Amniotic stem cell (primary cell): ENCODE results near the gene HCRTR1.

Experiments
- DNase-seq: peaks from one replicate; lab custom pipeline; 2025; lab: John Stamatoyannopoulos, UW

The HCRTR1 gene

DNA sequence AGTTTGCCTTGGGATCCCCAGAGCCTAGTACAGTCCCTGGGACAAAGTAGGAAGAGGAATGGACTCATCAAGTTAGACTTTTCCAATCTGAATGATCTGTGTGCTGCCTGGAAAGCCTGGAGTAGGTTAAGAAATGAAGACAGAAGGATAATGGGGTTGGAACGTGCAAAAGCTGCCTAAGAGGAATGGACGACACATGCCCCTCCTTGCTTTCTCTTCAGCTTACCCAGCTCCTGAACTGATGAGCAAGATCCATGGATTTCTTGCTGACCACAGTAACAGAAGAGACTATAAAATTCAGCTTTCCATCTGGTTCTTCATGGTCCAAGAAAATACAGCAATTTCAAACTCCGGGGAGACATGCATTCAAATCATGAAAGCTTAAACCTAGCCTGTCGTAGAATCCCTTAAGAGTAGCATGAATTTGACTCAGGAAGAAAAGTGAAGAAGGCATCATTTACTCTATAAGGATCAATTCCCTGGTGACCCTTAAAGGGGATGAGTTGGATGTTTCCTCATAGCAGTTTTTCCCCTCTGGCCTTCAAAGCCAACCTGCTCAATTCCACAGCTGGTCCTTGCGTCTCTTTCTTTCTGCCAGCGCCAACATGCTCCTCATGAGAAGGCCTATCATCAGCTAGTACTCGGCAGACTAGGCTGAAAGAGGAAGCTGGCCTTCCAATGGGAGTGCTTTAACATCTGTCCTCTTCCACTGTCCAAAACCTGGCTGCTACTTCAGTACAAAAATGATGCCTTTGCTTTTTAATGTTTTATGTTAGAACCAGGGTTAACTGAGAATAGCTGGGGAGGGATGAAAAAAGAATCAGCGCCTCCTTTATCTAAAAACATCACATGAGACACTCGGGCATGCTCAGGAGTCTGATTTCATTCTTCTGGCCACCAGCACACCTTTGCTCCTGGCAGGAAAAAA is 32.9 kb downstream of the HCRTR1 start:
- DNase-seq, result no peak

DNA sequence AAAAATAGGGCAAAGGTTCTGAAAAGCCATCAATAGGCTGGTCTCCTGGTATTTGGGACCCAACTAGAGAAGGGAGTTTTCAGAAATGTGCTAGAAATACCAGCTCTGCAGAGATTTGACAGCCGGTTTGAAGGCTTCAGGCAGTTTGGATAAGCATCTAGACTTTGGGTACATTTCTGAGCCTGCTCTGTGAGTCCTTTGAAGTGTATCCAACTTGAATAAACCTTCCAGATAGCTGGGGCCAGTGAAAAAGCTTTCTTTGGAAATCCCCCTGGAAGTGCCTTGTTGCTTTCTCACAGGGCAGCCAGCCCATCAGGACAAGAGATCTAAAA is 33.6 kb downstream of the HCRTR1 start:
- no peak for DNase-seq

DNA sequence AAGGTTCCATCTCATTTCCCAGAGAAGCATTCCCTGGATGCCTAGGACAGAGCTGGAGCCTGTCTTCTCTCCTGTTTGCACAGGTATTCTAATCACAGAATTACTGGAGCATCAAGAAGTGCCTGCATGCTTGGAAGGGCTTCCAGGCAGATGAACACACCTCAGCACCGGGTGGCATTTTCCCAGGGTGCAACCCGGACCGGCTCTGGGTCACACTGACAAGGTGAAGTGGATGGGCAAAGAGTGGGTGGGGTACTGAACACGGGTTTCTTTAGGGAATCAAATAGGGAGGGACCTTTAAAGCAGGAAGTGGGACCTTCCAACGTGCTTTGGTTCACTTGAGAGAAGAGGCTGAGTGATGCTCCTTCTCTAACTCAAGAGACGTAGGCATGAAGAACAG is 34.3 kb downstream of the HCRTR1 start:
- no peak for DNase-seq

DNA sequence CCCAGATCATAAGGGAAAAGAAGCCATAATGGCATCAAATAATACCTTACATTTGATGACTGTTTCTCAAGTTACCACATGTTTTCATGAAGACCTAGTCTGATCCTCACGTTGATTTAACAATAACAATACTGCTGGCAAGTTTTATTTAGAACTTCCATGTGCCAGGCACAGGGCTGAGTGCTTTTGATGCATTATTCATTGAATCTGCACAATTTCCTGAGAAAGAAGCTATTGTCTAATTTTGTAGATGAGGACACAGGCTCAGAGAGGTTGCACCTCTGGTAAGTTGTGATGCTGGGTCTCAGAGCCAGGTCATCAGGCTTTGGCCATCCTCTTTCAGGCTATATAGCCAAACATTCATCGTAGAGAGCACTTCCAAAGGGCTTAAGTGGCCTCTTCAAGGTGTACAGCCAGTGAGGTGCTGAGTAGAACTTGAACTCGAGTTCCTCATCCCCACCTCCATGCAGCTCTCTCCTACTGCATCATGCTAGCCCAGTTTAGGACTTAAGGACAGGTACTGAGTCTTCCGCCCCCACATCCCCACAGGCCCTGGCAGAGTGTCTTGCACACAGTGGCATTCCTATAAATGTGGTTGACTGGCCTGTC is 35.5 kb downstream of the HCRTR1 start:
- no peak for DNase-seq

DNA sequence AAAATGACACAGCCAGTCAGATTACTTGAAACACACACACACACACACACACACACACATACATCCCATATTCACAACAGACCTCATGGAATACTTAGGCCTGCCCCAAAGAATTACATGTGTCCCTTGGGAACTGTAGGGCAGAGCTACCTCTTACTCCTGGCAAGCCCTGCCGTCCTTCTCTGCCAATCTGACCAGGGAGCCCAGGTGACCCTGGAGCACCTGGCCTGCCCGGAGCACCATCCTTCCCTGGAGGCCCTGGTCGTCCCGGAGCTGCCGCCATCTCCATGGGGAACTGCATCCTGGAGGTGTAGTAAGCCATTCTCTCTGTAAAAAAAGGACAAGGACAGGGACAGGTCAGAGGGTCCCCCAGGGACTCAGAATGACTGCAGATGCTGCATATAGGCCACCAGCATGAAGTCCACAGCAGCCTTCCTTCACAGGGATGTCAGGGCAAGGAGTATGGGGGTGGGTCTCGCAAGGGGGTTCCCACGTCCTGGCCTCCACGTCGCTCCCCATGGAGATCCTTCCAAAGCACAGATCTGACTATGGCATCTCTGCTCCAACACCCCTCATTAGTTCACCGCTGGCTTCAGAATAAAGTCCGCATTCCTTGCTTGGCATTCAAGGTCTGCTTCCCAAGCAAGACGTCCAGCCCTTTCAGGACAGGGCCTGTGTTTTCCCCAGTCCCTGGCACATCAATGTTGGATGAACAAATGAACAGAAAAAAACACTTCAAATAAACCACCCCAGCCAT is 36.4 kb downstream of the HCRTR1 start:
- no peak for DNase-seq

DNA sequence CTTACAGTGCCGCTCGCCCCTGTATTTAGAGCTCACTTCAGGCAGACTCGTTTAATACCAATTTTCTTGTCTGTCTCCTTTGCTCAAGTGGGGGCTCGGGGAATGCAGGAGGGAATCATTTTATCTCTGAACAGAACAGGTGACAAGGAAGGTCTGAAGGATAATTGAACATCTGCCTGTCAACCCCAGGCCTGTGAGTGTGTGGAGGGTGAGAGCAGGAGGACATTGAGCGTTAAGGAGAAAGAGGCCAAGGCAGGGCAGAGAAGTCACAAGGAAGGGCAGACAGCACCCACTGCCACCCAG is 36.9 kb downstream of the HCRTR1 start:
- DNase-seq, result no peak

DNA sequence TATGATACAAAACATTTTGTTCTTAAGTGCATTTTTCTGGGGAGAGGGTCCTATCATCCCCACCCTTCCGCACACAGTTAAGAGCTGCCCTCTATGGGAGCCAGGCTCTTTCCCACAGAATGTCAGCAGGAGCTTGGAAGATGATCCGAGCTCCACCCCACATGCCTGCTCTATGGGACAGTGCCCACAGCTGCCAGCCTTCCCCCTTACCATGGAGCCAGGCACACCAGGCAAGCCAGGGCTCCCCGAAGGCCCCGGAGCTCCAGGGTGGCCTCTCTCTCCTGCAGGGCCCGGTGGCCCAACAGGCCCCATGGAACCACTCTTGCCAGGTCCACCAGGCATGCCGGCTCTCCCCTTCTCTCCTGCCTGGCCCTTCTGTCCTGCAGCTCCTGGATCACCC is 37.6 kb downstream of the HCRTR1 start:
- DNase-seq, result no peak

DNA sequence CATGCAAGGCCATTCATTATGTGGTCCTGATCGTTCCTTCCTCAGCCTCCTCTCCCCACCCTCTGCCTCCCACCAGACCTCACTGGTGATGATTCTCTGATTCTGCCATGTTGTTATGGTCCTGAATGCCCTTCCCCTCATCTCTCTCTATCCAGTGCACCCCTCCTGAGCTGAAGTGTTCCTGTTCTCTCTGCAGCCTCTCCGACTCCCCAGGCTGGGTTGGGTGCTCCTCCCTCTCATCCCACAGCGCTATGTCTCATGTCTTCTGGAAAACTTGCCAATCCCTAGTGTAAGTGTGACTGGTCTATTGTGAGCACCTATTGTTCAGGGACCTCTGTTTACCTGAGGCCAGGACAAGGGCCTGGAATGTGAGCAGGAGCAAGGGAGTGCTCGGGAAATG is 38.3 kb downstream of the HCRTR1 start:
- DNase-seq, result no peak

DNA sequence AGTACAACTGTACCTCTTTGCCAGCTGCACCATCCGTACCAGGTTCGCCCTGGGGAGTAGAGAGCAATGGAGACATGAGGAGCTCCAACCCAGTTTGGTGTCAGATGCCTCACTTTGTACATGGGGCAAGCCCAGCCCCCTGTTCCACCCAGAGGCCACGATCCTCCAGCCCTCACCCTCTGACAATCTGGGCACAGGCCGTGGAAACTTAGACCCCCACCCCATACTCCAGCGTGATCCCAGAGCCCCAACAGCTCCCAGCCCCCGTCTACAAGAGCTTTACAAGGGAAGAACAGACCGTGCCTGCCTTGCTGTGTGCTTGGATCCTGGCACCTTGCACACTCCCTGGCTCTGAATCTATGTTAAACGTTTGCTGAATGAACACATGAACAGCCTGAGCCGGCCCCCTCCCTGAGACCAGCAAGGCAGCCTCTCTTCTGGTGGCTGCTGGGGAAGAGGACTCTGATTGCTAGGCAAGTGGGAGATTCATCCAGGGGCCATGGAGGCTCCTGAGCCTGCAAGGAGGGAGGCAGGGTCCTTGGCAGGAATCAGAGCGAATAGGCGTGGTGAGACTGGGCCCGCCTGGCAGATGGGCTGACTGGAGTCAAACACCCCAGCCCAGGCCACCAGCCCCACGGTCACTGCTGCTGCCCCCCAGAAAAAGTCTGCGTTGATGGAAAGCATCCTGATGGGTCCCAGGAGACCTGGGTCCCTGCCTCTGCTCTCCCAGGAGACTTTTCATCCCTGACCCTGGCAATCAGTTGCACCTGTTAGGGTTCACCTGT is 39.7 kb downstream of the HCRTR1 start:
- DNase-seq, result no peak

DNA sequence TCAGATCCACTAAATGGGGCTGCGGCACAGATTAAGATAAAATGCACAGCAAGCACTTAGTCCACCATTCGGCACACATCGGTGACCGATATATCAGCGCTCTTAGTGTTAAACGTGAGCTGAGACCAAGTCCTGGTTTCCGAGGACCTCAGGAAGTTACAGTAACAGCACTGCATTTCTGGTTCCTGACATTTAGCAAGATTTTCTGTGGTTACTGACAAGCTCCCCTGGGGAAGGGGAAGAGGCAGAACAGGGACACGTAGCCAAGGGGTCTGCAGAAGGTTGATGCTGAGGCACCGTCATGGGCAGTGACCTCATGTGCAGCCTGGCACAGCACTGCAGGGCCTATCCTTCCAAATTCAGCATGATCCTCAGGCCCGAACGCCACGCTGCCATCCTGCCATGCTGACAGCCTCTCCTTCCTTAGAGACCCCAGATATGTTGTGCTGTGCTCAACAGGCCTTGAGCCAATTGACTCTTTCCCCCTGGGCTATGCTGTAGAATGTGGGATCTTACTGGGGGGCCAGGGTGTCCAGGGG is 40.6 kb downstream of the HCRTR1 start:
- DNase-seq, result no peak

DNA sequence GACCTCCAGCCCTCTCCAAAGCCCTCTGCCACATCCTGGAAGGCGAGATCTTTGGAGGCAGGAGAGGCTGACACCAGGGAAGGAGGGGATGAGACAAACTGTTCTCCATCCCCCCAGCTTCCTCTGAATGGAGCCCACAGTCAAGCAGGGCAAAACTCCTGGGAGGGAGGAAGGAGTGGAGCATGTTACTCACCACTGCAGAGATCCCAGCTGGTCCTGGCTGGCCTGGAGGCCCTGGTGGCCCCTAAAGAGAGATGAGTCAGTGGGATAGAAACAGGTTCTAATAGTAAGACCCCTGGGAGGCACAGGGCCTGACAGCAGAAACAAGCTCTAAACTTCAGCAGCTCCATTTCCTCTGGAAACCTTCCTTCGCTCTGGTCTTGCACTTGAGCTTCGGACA is 41.2 kb downstream of the HCRTR1 start:
- DNase-seq, result no peak

DNA sequence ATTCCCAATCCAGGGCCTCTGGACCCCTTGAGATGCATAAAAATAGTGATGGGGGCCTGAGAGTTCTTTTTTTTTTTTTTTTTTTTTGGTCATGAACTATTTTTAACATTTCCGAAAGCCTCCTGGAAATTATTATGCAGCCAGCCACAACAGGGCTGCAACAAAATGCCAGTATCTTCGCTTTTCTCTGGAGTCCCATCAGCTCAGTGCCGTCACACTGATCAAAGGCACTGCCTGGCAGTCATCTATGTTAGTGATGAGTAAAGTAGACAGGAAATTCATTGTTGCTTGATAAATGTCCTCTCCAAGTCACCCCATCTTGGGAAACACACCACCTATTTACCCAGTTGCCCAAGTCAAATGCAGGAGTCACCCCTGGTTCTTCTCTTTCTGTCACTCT is 42.4 kb downstream of the HCRTR1 start:
- DNase-seq, result no peak

DNA sequence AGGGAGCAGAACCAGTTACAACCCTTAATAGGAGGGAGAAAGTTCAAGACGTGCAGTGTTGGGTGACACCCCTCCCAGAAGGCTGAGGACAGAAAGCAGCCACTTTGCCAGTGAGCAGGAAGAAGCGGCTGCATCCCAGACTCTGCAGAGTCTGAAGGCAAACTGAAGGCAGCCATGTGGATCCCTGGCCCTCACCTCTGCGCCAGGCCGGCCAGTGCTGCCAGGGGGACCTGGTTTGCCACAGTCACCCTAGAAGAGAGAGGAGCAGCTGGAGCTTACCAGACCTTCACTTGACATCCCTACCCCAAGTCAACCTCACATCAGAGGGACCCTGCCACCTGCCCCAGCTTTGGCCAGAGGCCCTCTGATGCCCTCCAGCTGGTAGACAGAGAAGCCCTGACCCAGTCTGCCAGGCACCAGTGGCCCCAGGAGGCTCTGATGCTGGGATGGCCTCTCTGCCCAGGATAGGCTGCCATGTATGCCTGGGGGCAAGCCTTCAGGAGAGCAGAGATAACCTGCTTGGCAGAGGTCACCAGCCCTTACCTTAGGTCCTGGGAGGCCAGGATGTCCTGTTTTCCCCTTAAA is 43.5 kb downstream of the HCRTR1 start:
- DNase-seq, result no peak

DNA sequence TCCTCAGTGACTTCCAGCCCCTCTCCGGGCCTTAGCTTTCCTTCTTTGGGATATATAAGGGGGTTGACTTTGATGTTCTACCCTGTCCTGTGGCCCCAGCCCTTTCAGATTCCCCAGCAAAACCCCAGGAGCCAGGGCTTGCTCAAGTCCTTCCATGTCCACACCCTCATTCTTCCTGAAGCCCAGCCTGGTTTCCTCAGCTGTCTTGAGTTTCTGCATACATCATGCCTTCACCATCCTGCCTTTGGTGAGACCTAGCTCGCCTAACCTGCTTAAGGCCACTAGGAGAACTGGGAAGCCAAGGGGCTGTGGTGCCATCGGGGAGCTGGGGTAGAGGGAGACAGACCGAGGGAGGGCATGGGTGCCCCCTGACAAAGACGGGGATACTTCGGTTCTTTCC is 44.4 kb downstream of the HCRTR1 start:
- DNase-seq, result no peak

DNA sequence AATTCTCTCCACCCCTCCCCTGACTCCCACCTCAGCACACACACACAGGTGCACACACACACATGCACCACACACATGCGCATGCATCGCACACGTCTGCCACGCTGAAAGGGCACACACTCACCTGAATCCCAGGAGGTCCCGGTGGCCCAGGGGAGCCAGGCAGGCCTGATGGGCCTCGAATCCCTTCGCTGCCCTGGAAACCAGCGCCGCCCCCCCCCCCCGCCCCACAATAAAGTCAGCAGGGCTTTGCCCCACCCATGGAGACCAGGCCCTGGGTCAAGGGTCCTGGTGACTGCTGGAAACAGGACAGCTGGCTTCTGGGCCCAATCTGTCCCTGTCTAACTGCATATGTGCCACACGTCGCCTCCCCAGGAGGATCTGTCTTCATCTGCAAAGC is 45.0 kb downstream of the HCRTR1 start:
- no peak for DNase-seq

DNA sequence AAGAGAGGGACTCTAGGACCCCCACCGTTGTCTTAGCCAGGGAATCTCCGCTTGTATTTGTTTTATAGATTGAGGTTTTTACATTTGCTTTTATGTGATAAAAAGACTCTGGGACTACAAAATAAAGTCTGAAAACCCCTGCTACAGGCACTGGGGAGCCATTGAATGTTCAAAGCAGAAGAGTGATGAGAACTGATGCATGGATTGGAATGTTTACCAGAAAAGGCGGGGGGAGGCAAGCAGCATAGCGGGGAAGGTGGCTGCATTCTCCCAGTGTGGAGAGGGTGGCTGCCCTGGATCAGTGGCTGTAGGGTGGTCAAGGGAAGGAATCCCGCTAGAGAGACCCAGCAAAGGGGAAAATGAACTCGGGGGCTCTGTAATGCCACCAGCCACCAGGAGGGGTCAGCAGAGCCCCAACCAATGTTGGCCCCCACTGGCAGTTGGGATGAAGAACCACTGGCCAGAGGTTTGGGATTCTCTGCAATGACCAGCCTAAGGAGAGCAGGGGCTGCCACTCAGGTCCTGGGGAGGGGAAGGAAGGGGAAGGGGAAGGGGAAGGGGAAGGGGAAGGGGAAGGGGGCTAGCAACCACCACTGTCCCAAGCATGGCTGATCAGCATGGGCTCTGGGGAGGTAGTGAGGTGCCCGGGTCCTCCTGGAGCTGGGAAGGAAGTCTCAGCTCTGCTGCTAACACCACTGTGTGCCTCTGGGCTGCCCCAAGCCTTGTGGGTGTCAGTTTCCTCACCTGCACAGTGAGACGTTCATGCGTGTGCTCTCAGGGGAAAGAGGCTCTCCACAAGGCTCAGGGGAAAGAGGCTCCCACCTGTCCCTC is 46.3 kb downstream of the HCRTR1 start:
- no peak for DNase-seq

DNA sequence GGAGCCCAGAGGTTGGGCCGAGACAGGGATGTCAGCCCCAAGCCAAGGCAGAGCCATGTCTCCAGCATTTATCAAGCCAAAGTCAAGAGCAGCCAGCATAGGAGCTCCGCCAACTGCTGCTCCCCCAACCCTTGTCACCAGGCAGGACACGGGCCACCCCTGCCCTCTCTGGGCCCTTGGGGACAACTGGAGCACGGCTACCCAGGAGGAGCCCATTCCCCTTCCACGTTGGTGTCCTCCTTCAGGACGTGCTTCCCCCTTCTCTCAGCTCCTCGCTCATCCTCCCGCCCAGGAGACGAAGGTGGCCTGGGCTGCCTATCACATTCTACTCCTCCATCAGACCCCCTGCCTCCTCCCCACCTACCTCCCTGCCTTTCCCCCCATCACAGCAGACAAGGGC is 47.0 kb downstream of the HCRTR1 start:
- no peak for DNase-seq

DNA sequence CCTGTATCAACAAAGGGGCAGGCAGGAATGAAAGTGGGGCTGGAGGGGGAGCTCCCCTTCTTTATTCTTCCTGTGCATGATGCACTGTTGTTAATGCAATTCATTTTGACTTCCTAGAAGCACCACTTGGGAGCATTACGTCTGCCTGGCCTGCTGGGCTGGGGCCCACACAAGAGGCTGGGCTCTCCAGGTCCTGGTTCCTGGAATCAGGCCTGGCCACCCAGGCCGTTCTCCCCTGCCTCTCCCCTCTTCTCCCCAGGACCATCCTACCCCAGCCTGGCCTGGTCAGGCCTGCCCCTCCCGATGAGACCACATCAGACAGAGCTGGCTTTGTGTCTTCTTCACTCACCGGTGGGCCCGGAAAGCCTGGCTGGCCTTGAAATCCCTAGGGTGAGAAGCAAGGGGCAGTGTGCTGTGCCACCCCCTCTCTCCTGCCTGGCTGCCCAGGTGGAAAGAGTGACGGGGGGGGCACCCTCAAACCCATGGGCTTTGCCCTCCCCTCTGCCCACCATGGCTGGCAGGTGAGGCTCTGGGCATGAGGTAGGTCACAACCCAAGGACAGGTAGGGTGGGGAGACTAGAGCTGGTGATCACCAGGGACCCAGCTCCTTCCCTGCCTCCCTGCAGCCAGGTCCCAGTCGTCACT is 47.9 kb downstream of the HCRTR1 start:
- no peak for DNase-seq

DNA sequence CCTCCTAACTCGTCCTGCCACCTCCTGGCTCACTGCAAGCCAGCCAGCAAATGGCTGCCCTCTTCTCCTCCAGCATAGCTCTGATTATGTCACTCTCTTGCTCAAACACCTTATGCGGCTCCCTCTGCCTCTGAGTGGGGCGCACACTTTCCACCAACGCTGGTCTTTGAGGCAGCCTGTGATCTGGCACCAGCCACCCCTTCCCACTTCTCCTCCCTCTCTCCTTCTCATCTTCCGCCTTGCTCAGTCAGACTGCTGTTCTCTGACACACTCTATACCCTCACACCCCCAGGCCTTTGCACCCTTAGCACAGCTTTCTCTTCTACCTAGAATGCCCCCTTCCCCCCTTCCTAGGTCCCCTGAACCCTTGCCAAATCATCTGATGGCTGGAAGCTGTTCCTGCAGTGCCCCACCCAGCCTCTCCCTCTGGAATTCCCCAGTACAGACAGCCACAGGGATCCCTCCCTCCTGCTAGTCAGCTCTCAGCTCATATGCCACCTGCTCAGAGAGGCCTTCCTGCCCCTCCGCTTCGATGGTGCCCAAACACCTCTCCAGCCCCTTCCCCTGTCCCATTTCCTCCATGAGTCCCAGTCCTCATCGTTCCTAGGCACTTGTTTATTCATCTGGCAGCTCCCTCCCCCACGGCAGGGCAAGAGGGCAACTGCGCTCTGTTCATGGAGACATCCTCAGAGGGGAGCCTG is 48.9 kb downstream of the HCRTR1 start:
- DNase-seq, result no peak
